Measurements from ENCODE around the gene MRRF.

DNA sequence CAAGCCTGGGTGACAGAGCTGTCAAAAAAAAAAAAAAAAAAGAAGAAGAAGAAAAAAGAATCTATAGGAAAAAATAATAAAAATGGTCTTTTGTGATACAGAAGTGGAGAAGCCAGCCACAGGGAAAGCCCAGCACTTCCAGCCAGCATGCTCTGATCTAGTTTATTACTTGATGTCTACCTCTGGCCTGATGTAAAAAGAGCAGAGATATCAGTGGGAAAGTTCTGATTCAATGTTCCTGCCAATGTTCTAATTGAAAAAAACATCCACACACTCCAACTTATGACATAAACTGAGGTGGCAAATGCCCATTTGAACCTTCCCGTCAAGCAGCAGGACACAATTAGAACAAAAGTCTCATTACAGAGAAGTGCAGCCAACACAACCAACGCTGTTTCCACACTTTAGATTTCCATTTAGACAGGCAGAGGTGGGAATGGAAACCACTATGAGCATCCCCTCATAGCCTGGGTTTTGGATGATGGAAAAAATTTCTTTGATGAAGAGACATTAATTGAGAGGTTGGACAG, 5.7 kb upstream of the MRRF start:
- TF ChIP-seq CTCF (conservative IDR thresholded peaks at IDR 0.05 in 1 of 2, IDR thresholded peaks at IDR 0.05 in 1 of 2; ENCODE audit: low read depth in 1 of 2, low read length in 2 of 2), result no peak
- no peak for TF ChIP-seq EZH2 (IDR thresholded peaks at IDR 0.05; ENCODE audit: low read length, missing control alignments)

All from fibroblast of lung (primary cell).